Astrocyte of the spinal cord (primary cell): ENCODE measurements around the gene POR.
"Not testable (repeated sequence)": the region's sequence is repeated elsewhere in the genome, so short reads cannot be mapped to it uniquely, and the experiment has no call there.

ENCODE experiments used
- DNase-seq: peaks from one replicate; pipeline ENCODE4 v3.0.0; 2011; ENCODE audit warnings: low read depth, low spot score
- H3K4me3 ChIP-seq: 2 replicates; pipeline ENCODE4 v1.5.1; 2011; ENCODE audit warnings: low read depth, mild to moderate bottlenecking, low read length, moderate library complexity
- CTCF ChIP-seq: IDR thresholded peaks from 2 replicates; pipeline ENCODE4 v1.5.1; 2012; ENCODE audit warnings: low read depth, mild to moderate bottlenecking, low read length, inconsistent platforms
- in situ Hi-C: cut with HindIII; loops from 2 replicates; pipeline ENCODE4 v1.10.0; 2017; ENCODE audit warnings: low sequenced_read_pairs

Gene POR

GRCh38 chr7:75909521-75910132 is 5.3 kb upstream of the POR start:
- no peak overlapping the region for H3K4me3 ChIP-seq
- no peak for TF ChIP-seq CTCF
- in situ Hi-C loops, result no loop called here
- DNase-seq, result no peak

- H3K4me3 ChIP-seq, in situ Hi-C loops, DNase-seq: not testable (repeated sequence)
Measured at GRCh38 chr7:75911186-75911585, 3.8 kb upstream of the POR start.

GRCh38 chr7:75913437-75913836 is 1.5 kb upstream of the POR start:
- no peak for DNase-seq
- in situ Hi-C loops, result no loop called here
- no peak for TF ChIP-seq CTCF
- no peak overlapping the region for H3K4me3 ChIP-seq

DNA sequence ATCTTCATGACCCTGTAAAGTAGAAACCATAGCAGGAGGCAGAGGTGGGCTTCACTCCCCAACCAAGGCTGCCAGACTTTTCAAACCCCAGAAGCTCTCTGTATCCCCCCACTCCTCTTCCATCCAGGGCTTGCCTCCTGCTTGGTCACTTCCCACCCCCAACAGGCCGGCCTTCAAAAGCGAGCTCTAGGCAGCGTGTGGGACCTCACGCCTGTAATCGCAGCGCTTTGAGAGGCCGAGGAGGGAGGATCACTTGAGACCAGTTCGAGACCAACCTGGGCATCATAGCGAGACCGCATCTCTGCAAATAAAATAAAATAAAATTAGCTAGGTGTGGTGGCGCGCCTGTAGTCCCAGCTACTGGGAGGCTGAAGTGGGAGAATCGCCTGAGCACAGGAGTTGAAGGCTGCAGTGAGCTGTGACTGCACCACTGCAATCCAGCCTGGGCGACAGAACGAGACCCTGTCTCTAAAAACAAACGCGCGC is 743 bp upstream of the POR start:
- peak overlapping the region; percentile 94 for H3K4me3 ChIP-seq
- DNase-seq, result no peak
- in situ Hi-C loops, result no loop called here
- no peak for TF ChIP-seq CTCF

DNA sequence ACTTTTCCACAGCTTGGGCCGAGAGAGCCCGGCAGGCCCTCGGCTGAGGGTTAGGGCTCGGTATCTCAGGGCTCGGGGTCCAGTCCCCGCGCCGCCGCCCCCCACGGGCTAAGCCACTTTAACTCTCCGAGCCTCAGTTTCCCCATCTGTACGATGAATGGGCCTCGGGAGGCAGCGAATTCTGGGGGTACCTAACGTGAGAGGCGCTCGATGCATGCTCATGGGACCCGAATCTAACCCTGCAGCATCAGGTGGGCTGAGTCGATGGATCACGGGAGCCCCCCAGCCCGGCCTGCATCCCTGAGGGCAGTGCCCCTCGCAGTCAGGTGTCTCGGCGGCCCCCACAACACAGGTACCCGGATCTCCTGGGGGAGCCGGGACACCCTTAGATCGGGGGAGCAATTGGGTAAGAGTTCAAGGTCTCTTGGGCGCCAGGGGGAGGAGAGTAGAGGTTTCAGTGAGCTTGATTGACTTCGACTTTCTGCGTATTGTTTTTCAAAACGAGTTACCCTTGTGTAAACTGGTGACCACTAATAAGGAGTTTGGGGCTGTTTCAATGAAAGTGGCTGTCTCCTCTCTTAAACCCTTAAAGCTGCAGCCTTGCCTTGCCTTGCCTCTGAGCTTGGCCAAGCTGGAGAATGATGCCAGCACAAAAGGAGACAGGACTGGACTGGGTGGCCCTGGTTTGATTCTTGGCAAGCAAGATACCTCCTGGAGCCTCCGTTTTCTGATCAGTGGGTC is 631 bp downstream of the POR start:
- in situ Hi-C loops, result no loop called here
- DNase-seq, result no peak
- no peak for TF ChIP-seq CTCF
- H3K4me3 ChIP-seq, result peak overlapping the region; percentile 94

DNA sequence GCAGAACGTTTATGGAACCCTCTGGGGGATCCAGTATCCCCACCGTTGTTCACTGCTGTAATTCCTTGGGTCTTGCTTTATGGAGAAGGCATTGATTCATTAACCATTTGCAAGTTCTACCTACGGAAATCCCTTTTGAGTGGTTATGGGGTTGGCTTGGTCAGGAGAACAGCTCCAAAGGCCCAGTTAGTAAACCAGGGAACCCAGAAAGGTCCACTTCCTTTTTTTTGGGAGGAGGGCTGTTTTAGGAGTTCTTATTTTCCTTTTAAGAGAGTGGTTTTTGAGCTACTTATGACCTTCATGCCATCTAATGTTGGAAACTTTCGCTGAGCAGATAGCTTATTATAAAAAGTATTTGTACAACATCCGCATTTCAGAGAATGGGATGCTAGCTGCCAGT is 1.3 kb downstream of the POR start:
- no peak for DNase-seq
- peak overlapping the region; percentile 94 for H3K4me3 ChIP-seq
- in situ Hi-C loops, result no loop called here
- TF ChIP-seq CTCF, result no peak
